ENCODE results near the gene DCLK1.
A peak's percentile ranks its signal among the peaks of the same experiment; 100 is the strongest.

Gene DCLK1

DNA sequence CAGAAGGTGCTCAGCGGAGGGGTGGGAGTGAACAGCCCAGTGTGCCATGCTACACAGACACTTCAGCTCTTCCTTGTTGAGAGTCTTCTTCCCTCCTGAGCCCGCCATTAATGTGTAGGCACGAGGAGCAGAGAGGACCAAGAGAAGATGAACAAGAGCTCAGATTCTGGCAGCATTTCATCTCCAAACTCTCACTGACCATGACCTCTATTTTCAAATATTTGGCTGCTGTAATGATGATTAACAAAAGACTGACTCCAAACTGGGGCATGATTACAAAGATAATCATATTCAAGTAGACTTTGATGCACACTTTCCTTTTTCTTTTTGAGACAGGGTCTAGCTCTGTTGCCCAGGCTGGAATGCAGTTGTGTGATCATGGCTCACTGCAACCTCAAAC is 236.5 kb downstream of the DCLK1 start:
- DNase-seq (ENCODE audit: low read depth): peak; percentile 12

DNA sequence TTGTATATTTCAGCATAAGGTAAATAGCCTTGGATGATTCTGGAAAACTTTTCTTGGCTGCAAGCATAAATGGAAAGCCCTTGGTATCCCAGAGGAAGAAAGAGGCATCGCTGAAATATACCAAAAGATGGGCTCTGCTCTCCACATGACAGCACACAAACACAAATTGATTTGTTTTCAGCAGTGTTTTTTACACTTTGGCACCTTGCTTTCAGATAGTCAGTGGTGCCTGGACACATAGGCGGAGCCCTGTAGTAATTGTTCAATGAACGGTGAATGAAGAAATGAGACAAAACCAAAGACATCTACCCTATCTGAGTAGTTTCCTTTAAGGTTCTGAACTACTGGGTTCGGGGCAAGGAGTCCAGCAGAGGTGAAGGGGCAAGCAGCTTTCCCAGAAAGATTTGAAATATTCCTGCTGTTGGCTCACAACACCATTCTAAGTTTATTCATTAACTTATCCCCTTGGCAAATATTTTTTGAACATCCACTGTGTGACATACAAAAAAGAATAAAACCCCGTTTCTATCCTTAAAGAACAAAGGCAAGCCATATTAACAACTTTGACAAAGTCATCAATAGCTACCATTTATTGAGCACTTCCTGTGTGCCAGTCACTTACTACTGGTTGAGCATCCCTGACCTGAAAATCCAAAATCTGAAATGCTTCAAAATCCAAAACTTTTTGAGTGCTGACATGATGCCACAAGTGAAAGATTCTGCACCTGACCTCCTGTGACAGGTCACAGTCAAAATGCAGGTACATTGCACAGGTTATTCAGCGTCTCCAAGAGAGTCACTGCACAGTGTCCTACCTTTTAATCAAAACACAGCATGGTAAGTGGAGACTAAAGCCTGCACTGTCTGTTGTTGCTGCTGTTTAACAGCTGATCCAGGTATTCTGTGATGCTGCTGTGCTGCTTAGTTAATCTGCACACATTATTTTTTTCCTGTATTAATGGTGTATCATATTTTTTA is 238.1 kb downstream of the DCLK1 start:
- DNase-seq (ENCODE audit: low read depth): no peak

DNA sequence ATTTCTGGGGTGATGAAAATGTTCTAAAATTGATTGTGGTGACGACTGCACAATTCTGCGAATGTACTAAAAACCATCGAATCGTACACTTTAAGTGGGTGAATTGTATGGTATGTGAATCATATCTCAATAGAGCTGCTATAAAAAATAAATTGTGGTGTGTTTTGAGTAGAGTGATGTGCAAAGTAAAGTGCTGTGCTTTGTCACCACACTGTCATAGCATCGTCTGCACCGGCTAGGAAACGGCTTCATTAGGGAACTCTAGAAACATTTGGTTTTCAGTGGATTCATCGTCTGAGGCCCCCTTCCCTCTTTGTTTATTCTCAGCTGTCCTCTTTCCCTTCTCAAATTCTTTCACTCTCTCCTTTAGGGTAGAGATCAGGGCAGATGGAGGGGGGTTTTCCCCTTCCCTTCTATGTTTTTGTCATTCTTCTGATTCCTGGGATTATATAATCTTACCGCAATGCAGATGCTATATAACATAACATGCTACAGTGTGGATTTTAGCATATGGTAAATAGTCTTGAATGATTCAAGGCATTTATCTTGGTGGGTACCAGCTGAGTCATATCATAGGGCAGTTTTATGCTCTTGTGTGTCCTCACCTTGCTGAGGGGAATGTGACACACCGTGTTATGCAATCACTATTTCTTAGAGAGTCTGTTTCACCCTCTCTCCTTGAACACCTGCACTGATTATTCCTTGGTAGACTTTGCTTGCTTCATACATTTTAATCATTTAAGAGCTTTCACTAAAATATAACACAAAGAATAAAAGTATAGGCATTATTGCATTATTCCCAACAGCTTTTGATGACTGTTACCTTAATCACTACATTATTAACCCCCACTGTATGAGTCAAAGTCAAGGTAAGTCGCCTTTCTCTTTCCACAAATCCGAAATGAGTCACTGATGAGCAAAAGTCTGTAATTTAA is 239.4 kb downstream of the DCLK1 start:
- DNase-seq (ENCODE audit: low read depth): peak; percentile 6

DNA sequence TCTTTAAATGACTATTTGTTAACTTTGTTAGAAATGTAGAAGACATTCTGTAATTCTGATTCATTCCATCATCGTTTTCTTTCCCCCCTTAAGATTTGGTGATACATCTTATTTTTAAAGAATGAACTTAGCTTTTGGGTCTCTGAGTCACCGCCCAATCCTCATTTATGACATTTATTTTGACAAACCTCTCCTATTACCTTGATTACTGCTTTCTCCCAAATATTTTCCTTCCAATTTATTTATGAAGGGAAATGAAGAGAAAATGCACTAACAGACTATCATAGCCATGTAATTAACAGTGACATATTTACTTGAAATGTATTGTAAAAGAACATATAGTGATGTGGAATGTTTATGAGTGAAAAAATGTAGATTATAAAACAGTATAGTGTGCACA is 241.6 kb downstream of the DCLK1 start:
- DNase-seq (ENCODE audit: low read depth): peak; percentile 22

DNA sequence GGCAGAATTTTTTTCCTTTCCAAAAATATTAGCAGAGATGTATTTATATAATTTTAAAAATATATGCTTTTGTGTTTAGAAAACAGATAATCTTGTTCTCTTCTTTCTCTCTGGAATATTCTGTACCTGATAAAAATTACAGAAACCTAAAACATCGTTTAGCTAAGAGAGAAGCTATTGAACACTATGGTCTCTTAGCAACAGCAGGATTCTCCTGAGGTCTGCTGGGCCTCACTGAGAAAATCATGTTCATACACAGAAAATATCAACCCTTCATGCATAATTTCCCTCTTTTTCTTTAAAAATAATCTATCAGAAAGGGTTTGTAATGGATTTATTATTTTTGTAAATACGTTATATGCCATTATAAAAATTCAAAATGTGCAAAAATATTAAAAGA is 242.2 kb downstream of the DCLK1 start:
- DNase-seq (ENCODE audit: low read depth): no peak

DNA sequence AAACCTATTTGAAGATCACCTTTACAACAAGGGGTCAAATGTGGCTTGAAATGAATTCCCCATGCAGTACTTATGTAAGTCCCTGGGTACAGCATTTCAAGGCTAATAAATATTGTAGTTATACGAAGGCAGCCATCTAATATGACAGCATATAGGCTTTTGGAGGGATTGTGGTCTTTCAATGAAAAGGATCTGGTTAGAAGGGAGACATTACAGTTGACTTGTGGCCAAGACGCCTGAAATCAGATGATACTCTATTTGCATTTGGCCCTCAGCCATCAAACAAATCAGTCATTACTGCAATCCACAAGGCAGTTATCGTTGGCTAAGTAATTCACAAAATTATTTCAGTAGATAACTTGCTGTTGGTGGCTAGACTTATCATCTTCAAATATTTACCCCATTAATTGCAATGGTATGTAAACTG is 242.7 kb downstream of the DCLK1 start:
- DNase-seq (ENCODE audit: low read depth): peak; percentile 23

DNA sequence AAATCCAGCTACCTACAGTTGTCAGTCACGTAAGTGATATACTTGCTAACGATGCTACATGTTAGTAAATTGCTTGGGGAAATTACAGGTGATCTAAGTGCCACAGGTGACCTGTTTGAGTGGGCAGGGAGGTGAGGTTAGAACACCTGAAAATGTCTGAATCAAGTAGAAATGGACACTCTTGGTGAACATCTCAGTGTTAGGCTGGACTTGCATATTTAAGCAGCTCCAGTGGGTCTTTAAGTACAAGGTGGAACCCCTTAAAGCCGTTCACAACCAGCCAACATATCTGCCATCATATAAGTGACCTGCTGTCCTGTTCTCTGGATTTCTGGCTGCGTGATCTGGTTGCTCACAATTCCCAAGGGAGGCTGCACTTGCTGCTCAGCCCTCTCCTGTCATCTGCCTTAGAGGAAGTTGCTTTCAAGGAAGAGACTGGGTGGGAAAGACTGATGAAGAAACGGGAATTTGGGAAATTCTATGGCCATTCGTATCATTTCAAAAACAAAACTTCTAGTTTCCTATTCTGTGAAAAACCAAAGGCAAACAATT is 244.0 kb downstream of the DCLK1 start:
- DNase-seq (ENCODE audit: low read depth): no peak

DNA sequence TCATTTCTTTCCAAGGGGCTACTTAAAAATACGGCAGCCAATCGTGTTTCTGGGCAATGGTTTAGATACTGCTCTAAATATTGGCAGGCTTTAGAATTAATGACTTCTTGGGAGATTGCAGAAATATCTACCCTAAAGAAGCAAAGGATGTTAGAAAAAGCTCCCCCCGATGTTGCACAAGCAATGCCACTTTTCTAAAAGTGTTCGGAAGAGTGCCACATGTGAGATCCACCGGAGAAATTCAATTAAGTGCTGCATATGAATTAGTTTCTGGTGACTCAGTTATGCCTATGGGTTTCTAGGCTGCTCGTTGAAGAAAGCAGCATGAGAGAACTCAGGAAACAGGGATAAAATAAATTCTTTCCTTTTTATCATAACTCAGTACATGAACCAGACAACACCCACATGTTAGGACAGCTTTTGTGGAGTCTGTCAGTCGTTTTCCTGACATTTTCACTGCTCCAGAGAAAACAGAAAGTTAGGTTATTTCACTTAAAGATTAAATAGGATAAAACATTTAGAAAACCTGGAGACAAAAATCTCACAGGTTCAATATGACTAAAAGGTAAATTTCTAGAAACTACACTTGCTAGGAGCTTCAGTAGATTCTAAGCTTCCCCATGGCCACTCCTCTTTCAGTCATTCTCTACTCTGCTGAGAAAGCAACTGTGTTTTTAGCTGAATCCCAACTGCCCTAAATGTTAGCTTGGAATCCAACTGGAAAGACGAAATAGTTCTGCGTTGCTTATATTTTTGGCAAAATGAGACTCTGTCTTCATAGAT is 244.7 kb downstream of the DCLK1 start:
- DNase-seq (ENCODE audit: low read depth): no peak

DNA sequence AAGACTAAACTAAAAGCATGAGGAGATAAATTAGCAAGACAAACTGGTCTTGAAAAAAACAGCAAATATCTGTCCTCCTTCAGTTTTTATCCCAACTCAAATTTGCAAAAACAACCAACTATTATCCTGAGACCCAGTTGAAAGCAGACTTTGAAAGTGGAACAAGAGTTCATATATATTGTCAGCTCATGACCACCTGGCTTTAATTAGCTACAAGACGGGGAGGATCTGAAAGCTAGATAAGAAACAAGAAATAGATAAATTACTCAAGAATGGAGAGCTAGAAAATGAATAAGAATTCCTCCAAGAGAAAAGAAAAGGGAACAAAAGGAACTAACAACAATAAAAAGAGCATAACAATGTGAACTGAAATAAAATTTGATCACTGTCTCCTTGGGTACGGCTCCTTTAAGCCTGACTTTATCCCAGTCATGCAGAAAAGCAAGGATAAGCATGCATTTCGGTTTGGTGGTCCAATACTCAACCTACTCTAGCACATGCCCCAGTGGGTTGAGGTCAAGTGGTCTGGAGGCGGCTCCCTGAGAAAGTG is 246.9 kb downstream of the DCLK1 start:
- no peak for DNase-seq (ENCODE audit: low read depth)

DNA sequence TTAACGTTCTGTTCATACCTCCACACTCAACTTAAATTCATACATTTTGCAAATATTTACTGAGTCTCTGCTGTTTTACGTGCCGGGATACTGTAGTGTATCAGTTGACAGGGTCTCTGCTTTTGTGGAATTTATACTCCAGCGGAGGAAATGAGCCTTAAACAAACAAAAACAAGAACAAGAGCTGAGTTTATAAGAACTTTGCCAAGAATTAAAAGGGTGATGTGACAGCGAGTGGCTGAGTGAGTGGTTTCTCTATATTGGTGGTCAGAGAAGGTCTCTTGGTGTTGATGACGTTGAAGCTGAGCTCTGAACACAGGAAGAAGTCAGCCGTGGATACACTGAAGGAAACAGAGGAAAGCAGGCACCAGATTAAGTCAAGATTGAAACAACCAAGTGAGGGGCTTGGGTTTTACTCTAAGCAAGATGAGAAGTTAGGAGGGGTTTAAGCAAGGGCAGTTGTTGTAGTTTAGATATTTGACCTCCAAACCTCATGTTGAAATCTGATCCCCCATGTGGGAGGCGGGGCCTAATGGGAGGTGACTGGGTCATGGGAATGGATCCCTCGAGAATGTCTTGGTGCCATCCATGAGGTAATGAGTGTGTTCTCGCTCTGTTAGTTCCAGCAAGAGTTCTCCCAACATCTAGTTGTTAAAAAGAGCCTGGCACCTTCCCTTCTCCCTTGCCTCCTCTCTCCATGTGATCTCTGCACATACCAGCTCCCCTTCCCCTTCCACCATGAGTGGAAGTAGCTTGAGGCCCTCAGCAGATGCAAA is 248.3 kb downstream of the DCLK1 start:
- peak; percentile 31 for DNase-seq (ENCODE audit: low read depth)

DNA sequence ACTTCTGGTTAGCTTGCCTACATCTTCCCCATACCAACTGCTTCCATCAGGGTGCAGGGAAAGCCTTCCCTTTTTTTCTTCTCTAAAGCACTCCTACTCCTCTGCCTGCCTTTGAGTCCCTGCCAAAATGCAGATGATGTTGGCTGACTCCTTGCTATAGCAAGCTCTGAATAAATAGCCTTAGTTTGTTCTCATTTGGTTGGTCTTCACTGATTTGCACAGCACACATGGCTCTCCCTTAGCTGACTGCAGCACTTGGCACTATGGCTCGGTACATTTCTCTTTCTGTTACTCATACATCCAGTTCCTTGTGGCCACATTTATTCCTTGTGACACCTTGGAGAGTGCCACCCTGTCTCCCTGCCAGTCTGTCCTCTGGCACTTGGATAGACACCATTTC is 249.8 kb downstream of the DCLK1 start:
- no peak for DNase-seq (ENCODE audit: low read depth)

DNA sequence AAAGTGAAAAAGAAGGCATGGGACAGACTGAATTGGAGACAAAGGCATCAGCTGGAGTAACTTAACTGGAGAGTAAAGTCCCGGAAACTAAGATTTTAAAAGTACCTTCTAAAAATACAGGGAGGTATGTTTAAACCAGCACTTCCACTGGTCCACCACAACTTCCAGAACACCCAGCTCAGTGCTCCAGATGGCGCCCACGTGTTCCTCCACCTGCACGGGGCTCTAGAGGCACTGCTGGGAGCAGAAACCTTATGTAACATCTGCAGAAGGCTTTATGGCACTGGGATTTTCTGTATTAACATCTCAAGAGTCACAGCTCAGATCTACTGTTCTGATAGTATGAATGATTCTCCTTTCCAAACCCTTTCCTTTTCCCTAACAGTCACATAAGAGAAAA is 252.1 kb downstream of the DCLK1 start:
- DNase-seq (ENCODE audit: low read depth): no peak

DNA sequence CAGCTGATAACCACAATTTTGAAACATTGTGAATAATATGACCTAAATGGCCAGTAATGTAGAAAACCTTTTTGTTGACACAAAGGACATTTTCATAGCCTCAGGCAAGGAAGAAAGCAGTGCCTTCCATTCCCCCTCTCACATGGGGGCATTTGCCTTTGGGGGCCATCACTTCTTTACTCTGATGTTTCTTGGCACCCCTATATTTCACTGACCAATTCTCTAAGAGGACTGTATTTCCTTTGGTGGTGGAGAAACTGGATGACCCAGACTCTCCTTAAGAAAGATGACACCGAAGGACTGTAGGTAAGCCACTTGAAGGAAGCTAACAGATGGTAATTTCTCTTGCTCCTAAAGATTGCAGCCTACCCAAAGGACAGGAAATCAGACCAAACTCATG is 254.6 kb downstream of the DCLK1 start:
- DNase-seq (ENCODE audit: low read depth): peak; percentile 11

DNA sequence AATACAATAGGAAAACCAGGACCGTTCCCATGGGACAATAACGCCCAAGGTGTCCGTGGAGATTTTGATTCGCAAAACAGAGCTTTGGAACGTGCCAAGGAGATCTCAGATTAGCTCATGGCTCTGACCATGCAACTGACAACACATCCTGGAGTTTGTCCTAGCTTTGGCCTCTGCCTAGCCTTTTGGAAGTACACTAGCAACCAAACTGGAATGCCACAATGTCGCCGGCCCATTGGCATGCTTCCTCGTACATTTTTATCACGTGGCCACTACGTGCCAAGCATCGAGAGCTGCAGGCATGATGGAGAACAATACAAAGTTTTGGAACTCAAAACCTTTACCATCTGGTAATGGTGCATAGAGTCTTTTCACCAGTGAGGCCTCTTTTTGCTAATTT is 256.5 kb downstream of the DCLK1 start:
- DNase-seq (ENCODE audit: low read depth): no peak

DNA sequence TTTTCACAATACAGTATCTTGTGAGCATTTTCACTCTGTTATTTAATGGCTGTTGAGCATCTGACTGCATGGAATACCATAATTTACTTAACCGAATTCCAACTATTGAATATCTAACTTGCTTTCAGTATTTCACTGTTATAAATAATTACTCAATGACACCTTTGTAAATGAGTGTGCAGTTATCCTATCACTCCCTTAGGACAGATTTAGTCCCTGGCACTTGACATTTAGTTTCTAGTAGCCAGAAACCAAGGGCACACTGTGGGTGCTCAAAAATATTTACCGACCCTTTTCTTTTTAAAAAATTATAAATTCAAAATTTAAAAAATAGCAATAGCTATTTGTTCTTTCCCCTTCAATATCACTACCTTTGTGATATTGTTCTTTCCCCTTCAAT is 258.8 kb downstream of the DCLK1 start:
- DNase-seq (ENCODE audit: low read depth): no peak

DNA sequence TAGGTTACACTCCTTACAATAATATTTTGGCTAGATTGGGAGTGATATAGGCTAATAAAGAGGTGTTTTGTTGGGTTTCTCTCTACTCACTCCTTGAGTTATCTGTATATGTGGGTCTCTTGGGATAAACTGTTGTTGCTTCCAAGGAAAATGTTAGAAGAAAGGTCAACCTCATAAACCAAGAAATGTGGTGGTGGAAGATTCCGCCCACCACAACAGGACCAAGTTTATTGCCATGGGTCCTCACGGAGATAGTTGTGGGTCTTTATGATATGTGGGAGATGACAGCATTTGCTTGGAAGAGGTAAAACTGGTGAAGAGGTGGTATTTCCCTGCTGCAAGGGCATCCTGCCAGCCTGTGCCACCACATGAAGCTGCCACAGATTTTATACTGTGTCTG is 259.6 kb downstream of the DCLK1 start:
- DNase-seq (ENCODE audit: low read depth): no peak

DNA sequence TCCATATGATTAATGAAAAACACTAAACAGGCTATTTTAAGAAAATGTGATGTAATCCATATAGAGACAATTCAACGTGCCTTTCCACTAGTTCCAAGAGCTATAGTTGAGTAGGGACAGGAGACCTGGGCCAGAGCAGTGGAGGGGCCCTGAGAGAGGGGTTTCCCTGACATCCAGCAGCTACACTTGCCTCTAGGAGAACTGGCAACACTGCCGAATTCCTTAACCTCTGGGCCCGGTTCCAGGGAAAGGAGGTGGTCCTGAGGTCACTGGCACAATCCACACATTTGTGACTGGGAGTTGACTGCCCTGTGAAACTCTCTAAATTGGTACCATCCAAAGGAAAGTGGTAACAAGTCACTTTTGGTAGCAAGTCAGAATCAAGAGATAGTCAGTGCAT is 264.4 kb downstream of the DCLK1 start:
- peak; percentile 38 for DNase-seq (ENCODE audit: low read depth)

DNA sequence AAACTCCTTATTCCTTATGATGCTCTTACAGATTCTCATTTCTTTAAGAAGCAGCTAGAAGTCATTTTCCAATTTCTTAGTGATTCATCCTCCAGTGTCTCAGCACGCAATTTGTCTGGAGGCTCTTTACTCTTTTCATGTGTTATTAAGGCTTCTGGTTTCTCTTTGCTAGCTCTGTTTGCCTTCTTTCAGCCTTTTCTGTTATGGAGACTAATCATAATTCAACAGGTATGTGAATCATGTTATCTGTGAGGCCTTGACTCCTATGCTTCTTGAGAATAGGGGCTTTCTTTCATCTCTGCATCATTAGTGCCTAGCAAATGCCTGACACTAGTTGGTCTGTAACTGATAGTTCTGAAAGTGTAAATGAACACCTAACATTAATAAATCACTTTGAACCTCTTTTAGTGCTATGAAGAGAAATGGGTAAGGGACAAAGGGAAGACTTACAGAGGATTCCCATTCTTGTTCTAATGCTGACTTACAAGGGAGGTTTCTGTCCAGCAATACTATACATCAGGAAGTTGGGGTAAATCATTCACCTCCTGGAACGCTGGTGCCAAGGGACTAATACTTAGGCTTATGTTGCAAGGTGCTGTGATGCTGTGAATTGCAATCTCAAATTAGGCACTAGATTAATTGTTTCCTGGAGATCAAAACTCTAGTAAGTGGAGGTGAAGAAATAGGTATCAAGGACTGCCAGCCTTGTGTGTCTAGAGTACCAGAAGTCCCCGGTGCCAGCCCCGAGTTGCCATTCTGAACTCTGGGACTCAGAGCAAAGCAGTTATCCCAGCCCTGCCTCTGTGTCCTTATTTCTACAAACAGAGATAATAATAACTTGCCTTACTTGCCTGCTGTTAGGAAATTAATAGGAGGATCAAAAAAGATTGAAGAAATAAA is 265.6 kb downstream of the DCLK1 start:
- no peak for DNase-seq (ENCODE audit: low read depth)

DNA sequence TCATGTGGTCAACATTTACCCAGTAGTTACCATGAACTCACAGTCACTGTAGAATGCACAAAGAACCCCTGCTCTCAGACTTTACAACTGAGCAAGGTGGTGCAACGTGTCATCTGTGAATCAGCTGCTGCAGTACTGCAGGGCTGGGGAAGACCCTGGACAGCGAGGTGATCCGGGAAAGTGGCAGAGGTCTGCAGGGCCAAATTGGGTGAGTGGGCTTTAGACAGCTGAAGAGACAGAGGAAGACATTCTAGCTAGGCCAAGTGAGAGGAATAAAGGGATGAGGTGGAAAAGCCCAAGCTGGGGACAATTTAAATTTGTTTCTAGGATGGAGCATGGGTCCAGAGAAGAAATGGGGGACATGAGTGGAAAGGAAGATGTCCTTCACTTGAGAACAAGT is 270.5 kb downstream of the DCLK1 start:
- no peak for DNase-seq (ENCODE audit: low read depth)

DNA sequence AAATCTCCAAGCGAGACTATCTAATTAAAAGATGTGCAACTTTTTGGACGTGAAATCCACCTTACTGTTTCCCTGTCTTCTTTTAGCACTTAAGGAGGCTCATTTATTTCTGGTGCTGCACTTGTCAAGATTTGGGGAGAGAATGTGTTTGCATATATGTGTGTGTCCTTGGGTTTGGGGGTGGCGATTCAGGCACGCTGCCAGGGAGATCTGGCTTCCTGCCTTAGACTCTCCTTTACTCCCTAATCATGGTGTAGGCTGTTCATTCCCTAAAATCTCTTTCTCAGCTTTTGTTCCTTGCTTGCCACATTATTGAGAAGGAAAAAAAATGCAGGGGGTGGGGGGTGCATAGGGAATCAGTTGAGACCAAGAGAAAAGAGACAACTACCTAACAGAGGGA is 271.2 kb downstream of the DCLK1 start:
- DNase-seq (ENCODE audit: low read depth): no peak
